ENCODE data around the gene HDGFL1.

GRCh38 chr6:22568854-22569253 is 512 bp upstream of the HDGFL1 start:
- TF ChIP-seq EZH2 (IDR thresholded peaks at IDR 0.05; ENCODE audit: insufficient read depth, poor library complexity, severe bottlenecking), result no peak
- TF ChIP-seq EZH2phosphoT487 (IDR thresholded peaks at IDR 0.05; ENCODE audit: insufficient read depth, low read depth), result no peak
